Uterus (tissue), 4 donors: ENCODE results near the gene DNAJA1. TPM values are rescaled to one million over a fixed set of nuclear protein-coding genes. Genes with fewer than 3 reads are reported as not detected.
"Not testable (repeated sequence)": the region's sequence is repeated elsewhere in the genome, so short reads cannot be mapped to it uniquely, and the experiment has no call there.

Source experiments
- DNase-seq, 2 donors: peaks; one replicate each; pipeline ENCODE4 v3.0.0-alpha.2; 2019 to 2020
- H3K27ac ChIP-seq, 2 donors: fragments of 200-600 bp; sonication (generic); 1 replicate in 1 of 2; 2 replicates in 1 of 2; pipeline ENCODE4 v1.5.1; 2016 to 2018
- H3K27me3 ChIP-seq, 2 donors: fragments of 200-600 bp; sonication (generic); one replicate each; pipeline ENCODE4 v1.5.1; 2018 to 2019; ENCODE audit warnings: control low read depth in 1 of 2
- H3K36me3 ChIP-seq, 2 donors: fragments of 200-600 bp; sonication (generic); one replicate each; pipeline ENCODE4 v1.5.1; 2019; ENCODE audit warnings: control low read depth in 1 of 2
- H3K4me1 ChIP-seq, 2 donors: fragments of 200-600 bp; sonication (generic); one replicate each; pipeline ENCODE4 v1.5.1; 2018 to 2019; ENCODE audit warnings: control low read depth in 1 of 2
- H3K4me3 ChIP-seq, 2 donors: fragments of 200-600 bp; sonication (generic); 1 replicate in 1 of 2; 2 replicates in 1 of 2; pipeline ENCODE4 v1.5.1; 2018 to 2019; ENCODE audit warnings: mild to moderate bottlenecking in 1 of 2
- H3K9me3 ChIP-seq, 2 donors: fragments of 200-600 bp; sonication (generic); one replicate each; pipeline ENCODE4 v1.5.1; 2019; ENCODE audit warnings: control low read depth in 1 of 2
- CTCF ChIP-seq, 4 experiments: fragments of 200-600 bp in 2 of 4; fragments of 450-650 bp in 2 of 4; sonication (generic) in 2 of 4; IDR thresholded peaks; one replicate each; pipeline ENCODE4 v1.5.1; 2016 to 2019; ENCODE audit warnings: antibody characterized with exemption in 4 of 4, mild to moderate bottlenecking in 2 of 4, moderate library complexity in 1 of 4
- POLR2A ChIP-seq, 2 donors: fragments of 450-650 bp; IDR thresholded peaks; one replicate each; pipeline ENCODE4 v1.6.1; 2016; ENCODE audit warnings: antibody characterized with exemption in 2 of 2, mild to moderate bottlenecking in 1 of 2, moderate library complexity in 1 of 2
- intact Hi-C: fragments of 100-400 bp; cut with DNase I; formaldehyde crosslinking; loops from one replicate; pipeline ENCODE4 v1.15.1; 2023; ENCODE audit warnings: low total_unique reads
- total RNA-seq, 4 donors: library from RNA; depleted of rRNA in 3 of 4; stranded (reverse); fragments of >200 nt in 3 of 4; gene quantifications; one replicate each; pipeline versions ENCODE4 v1.1.0 to v1.2.4, GENCODE V29; 2014 to 2023
- donor health status: DM: yes; HTN: yes; CAD: no.

DNAJA1 gene
- total RNA-seq, 4 donors from 2014 or later, result 47.1 to 148 (median 82.1) TPM

GRCh38 chr9:33082128-33082527 lies 57.1 kb downstream of the DNAJA1 start:
- Histone ChIP-seq H3K27ac (no peak overlapping the region), H3K36me3 (no peaks in the 10 kb centered on the region), H3K4me1 (peaks cover 0 to 5% of the 10 kb centered on the region in 2 donors), H3K4me3 (no peak overlapping the region), H3K27me3 (no peaks in the 10 kb centered on the region), H3K9me3 (no peaks in the 10 kb centered on the region)
- no peak for DNase-seq
- intact Hi-C loops, result loop anchor here (5.0 kb wide), 1 partner anchor 140 kb away; no protein-coding TSS in a partner anchor
- TF ChIP-seq CTCF (IDR thresholded peaks at IDR 0.05) (no peak), POLR2A (IDR thresholded peaks at IDR 0.05) (no peak)

- peaks cover 0 to 5% of the 10 kb centered on the region in 2 donors for H3K4me1 ChIP-seq
- TF ChIP-seq POLR2A (IDR thresholded peaks at IDR 0.05) (no peak), CTCF (IDR thresholded peaks at IDR 0.05) (no peak)
- no peak for DNase-seq
- intact Hi-C loops, result loop anchor here (5.0 kb wide), 1 partner anchor 140 kb away; no protein-coding TSS in a partner anchor
- H3K9me3 ChIP-seq, result no peaks in the 10 kb centered on the region
- no peak overlapping the region for H3K4me3 ChIP-seq
- H3K27me3 ChIP-seq, result no peaks in the 10 kb centered on the region
- no peak overlapping the region for H3K27ac ChIP-seq
- no peaks in the 10 kb centered on the region for H3K36me3 ChIP-seq
Observed at GRCh38 chr9:33082538-33083326, 57.7 kb downstream of the DNAJA1 start.

- H3K36me3 ChIP-seq, H3K27ac ChIP-seq, DNase-seq, H3K4me1 ChIP-seq, H3K9me3 ChIP-seq, H3K27me3 ChIP-seq, intact Hi-C loops, H3K4me3 ChIP-seq: not testable (repeated sequence)
Observed at GRCh38 chr9:33085672-33086071, 60.6 kb downstream of the DNAJA1 start.

Other genes with a start within 250 kb of the DNAJA1 start
- gene TMEM215, start 241.7 kb upstream of the DNAJA1 start, total RNA-seq, result under 1 TPM in 1 of 4 donors, not detected in 3; 0.55 TPM
- 10 to 100 TPM in 3 of 4 donors, 1 to 10 TPM in 1; 4.4 to 30.2 (median 22.4) TPM for gene APTX, start 23.6 kb upstream of the DNAJA1 start, total RNA-seq
- gene SMU1, start 51.4 kb downstream of the DNAJA1 start, total RNA-seq, result 10 to 100 TPM; 12.0 to 45.9 (median 22.6) TPM
- 10 to 100 TPM; 13.1 to 66.3 (median 37.1) TPM for gene B4GALT1, start 142.1 kb downstream of the DNAJA1 start, total RNA-seq
- not detected for gene SPINK4, start 214.9 kb downstream of the DNAJA1 start, total RNA-seq
- 100 to 1,000 TPM in 1 of 4 donors, 10 to 100 TPM in 3; 39.7 to 143 (median 59.4) TPM for gene BAG1, start 239.4 kb downstream of the DNAJA1 start, total RNA-seq
- gene CHMP5, start 239.8 kb downstream of the DNAJA1 start, total RNA-seq, result 10 to 100 TPM; 53.5 to 91.7 (median 61.7) TPM